Measurements from ENCODE around the gene F2RL1.
"Not testable (repeated sequence)": the region's sequence is repeated elsewhere in the genome, so short reads cannot be mapped to it uniquely, and the experiment has no call there.

F2RL1 gene

DNA sequence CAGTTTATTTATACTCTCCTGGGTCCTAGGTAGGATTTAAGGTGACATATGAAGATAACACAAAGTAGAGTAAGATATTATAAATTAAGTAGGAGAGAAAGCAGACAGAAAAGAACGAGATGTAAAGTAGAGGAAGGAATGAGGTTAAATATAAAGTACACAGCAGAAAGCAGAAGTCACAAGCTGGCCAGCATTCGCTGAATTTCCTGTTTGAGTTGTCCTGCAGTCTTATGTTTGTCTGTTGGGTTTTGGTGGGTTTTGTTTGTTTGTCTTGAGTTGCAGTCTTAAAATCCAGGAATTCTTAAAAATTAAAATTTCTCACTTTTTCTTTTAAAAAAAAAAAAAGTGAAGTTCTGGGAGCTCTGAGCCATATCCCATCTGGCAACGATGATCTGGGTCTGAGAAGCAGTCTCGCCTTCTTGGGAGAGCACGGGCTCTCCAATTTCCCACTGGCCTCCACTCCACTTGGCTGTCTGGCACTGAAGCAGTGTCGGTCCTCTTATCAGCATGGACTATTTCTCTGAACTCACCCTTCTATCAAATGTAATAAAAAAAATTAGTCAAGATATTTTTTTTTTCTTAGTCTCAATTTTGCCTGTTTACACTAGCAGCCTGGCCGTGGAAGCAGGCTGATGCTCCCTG is 33.0 kb downstream of the F2RL1 start:
- DNase-seq = no peak

DNA sequence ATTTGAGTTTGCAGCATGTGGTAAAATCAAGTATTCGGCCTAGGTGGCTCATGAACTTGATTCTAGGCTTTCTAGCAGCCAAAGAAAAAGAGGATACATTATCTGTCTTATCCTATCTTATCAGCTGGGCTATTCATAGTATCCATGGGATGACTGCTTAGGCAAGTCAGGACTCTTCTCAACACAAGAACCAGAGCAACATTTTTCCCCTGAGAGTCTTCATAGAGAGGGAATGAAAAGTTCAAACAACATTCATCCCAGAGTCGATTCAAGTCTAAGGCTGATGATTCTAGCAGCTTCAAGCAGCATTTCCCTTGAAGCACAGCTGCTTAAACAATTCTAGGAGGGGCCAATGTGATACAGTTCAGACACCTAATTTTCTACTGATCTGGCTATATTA is 33.9 kb downstream of the F2RL1 start:
- DNase-seq = no peak

- not testable (repeated sequence) for DNase-seq
Measured at GRCh38 chr5:76853741-76854140, 34.9 kb downstream of the F2RL1 start.

- DNase-seq = no peak
Measured at GRCh38 chr5:76854644-76855043, 35.8 kb downstream of the F2RL1 start.

GRCh38 chr5:76855501-76855900 is 36.7 kb downstream of the F2RL1 start:
- DNase-seq = not testable (repeated sequence)

- DNase-seq = no peak
Measured at GRCh38 chr5:76855961-76856360, 37.1 kb downstream of the F2RL1 start.

GRCh38 chr5:76856800-76857199 is 38.0 kb downstream of the F2RL1 start:
- not testable (repeated sequence) for DNase-seq

DNA sequence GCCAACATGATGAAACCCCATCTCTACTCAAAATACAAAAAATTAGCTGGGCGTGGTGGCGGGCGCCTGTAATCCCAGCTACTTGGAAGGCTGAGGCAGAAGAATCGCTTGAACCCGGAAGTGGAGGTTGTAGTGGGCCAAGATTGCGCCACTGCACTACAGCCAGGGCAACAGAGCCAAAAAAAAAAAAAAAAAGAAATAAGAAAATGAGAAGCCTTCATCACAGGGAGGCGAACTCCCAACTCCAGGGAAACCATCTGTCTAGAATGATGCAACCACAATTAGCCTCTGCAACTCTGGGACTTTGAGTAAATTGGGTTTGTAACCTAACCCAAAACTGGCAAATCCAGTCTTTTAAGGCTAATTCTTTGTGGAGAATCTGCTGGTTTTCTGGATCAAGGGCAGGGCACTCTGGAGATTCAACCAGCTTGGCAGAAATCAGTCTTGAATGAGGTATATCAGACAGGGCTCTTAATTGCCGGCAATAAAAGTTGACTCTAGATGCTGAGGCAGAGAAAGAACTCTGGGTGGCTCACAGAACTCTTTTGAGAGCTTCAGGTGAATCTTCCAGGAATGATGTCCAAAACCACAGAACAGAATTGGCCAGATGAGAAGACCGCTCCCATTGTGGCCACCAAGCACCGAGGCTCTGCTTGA is 40.9 kb downstream of the F2RL1 start:
- DNase-seq = no peak

- DNase-seq = no peak
Measured at GRCh38 chr5:76861612-76862011, 42.8 kb downstream of the F2RL1 start.

DNA sequence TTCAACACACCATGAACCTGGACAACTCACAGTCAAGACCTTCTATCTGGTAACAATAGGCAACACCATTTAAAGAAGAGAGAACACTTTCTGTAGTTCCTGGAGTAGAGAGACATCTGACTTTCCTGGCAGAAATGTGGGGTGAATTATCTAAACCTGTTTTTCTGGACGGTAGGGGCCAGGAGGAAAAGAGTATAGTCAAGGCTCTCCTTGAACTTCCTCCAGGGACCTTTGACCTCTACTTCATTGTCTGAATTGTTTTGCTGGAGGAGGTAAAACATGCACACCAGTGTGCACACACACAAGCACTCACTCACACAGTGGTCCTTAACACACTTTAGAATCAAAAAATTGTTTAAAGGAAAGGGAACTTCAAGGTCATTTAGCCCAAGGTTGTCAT is 44.2 kb downstream of the F2RL1 start:
- DNase-seq = no peak

DNA sequence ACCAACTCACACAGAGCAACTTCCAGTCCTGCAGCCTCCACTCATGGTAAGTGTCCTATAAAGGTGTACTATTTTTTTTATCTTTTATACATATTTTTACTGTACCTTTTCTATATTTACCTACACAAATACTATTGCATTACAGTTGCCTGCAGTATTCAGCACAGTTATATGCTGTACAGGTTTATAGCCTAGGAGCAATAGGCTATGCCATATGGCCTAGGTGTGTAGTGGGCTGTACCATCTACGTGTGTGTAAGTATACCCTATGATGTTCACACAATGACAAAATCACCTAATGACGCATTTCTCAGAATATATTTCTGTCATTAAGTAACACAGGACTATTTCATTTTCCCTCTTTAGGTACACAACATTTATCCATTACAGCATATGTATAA is 47.7 kb downstream of the F2RL1 start:
- DNase-seq = no peak

DNA sequence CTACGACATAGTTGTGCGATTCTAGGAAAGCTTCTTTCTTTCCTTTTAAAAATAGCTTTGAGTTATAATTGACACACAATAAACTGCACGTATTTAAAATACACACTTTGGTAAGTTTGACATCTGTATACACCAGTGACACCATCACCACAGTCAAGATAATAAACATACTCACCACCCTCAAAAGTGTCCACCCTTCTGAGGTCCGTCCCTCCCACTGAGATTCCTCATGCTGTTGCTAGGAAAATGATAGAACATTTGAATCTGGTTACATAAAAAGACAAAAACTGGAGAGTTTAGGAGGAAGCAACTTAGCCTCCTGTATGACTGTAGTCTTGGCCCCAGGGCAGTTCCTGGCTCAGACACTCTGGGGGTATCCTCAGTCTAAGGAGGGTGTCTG is 48.2 kb downstream of the F2RL1 start:
- no peak for DNase-seq

DNA sequence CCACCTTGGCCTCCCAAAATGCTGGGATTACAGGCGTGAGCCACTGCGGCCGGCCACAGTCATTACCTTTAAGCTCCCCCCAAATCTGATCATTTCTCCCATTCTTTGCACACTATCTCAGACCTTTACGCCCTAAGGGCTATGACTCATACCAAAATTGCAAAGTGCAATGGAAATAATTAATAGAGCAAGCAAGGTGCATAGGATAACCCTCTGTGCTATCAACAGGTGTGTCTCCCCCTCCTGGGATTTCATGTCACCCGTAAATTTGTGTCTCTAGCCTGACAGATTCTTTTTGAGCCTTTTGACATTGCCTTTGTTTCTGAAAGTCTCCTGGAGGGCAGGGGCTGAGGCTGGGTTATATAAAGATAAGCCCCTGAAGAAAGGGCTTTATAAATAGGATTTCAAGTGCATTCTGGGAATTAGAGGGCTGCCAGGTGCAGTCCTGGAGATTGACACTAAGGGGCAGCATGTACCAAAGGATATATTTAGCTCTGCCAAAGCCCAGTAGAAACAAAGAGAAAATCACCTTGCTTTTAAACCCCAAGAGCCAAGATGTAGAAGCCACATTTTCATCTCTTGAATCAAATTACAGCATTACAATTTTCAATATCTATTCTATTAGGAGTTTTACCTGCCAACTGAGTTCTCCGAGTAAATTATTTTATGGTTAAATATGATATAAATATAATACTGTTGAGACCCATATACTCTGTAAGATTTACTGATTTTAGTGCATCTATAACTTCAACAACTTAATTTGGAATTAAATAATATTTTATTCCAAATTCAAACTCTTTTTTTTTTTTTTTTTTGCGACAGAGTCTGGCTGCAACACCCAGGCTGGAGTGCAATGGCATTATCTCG is 49.2 kb downstream of the F2RL1 start:
- peak; percentile 79 for DNase-seq

GRCh38 chr5:76870046-76870445 is 51.2 kb downstream of the F2RL1 start:
- no peak for DNase-seq

GRCh38 chr5:76874088-76874581 is 55.3 kb downstream of the F2RL1 start:
- DNase-seq = peak; percentile 91

All from NCI-H748 treated with DMSO at 0.1 percent for 48 hours (cell line).